ENCODE data around the gene PTPRM. TPM values are rescaled to one million over a fixed set of nuclear protein-coding genes. Genes with fewer than 3 reads are reported as not detected.
A peak's percentile ranks its signal among the peaks of the same experiment; 100 is the strongest.

The PTPRM gene
- total RNA-seq, 1 donor from 2014 or later: 13.9 TPM

DNA sequence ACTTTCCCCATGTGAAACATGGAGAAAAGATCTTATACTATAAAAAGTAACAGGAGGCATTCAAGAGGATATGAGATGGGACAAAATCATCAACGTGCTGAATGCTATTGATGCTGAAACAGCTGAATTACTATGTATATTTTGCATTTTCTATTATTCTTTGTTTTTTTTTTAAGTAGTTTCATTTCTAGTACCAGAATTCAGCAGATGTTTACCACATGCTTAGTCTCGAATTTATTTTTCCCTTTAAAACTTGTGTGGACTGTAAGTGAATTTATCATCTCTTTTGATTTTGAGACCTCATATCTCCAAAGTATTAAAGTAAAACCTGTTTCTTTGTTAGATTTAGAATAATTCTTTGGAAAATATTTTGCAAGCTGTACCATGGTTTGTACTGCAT is 205.8 kb downstream of the PTPRM start:
- Mint-ChIP-seq H3K36me3 (no peaks in the 10 kb centered on the region), H3K4me1 (peaks cover 13% of the 10 kb centered on the region), H3K4me3 (no peak overlapping the region), H3K9me3 (no peaks in the 10 kb centered on the region), H3K27ac (no peak overlapping the region), H3K27me3 (ENCODE audit: insufficient read depth, low read depth) (no peaks in the 10 kb centered on the region)
- no peaks in the 10 kb centered on the region for H3K79me2 ChIP-seq (ENCODE audit: low read depth)
- no peak for TF ChIP-seq EZH2phosphoT487 (IDR thresholded peaks at IDR 0.05)
- no peak for TF ChIP-seq EZH2 (IDR thresholded peaks at IDR 0.05)
- TF ChIP-seq, protein P1, sequence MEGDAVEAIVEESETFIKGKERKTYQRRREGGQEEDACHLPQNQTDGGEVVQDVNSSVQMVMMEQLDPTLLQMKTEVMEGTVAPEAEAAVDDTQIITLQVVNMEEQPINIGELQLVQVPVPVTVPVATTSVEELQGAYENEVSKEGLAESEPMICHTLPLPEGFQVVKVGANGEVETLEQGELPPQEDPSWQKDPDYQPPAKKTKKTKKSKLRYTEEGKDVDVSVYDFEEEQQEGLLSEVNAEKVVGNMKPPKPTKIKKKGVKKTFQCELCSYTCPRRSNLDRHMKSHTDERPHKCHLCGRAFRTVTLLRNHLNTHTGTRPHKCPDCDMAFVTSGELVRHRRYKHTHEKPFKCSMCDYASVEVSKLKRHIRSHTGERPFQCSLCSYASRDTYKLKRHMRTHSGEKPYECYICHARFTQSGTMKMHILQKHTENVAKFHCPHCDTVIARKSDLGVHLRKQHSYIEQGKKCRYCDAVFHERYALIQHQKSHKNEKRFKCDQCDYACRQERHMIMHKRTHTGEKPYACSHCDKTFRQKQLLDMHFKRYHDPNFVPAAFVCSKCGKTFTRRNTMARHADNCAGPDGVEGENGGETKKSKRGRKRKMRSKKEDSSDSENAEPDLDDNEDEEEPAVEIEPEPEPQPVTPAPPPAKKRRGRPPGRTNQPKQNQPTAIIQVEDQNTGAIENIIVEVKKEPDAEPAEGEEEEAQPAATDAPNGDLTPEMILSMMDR (IDR thresholded peaks at IDR 0.05): no peak
- H3K9me3 ChIP-seq (ENCODE audit: low read depth): no peaks in the 10 kb centered on the region
- H3K36me3 ChIP-seq: no peaks in the 10 kb centered on the region
- no peaks in the 10 kb centered on the region for H3K27me3 ChIP-seq
- H3K4me2 ChIP-seq: no peak overlapping the region
- no peak for DNase-seq (ENCODE audit: low spot score)
- no peak overlapping the region for H2AFZ ChIP-seq (replicated peaks)
- H3K9ac ChIP-seq: no peak overlapping the region
- peaks cover 6% of the 10 kb centered on the region for H3F3A ChIP-seq (ENCODE audit: low read depth)
- no peak overlapping the region for H3K27ac ChIP-seq
- H4K20me1 ChIP-seq (ENCODE audit: low read depth): no peaks in the 10 kb centered on the region
- peaks cover 17% of the 10 kb centered on the region for H3K4me1 ChIP-seq
- H3K4me3 ChIP-seq: no peak overlapping the region

DNA sequence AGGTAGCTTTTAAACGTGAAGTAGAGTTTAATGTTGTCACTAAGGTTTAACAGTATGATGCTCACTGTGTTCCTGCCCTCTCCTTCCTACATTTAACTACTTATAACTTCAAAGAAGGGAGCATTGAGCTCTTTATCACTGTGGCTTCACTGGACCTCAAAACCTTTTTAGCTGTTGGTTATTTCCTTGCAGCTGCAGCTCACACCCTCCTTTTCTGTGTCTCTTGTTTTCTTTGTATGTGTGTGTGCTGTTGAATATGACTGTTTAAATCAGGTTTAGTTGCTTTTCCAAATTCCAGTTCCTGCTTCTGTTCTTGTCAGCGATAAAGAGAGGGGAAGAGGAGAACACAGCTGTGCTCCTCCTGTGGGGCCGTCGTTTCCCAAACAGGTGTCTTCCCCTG is 208.0 kb downstream of the PTPRM start:
- Mint-ChIP-seq H3K27me3 (ENCODE audit: insufficient read depth, low read depth) (no peaks in the 10 kb centered on the region), H3K4me3 (no peak overlapping the region), H3K9me3 (no peaks in the 10 kb centered on the region), H3K27ac (peak overlapping the region; percentile 19), H3K36me3 (no peaks in the 10 kb centered on the region), H3K4me1 (peaks cover 13% of the 10 kb centered on the region)
- Histone ChIP-seq H2AFZ (replicated peaks) (no peak overlapping the region), H3K27ac (no peak overlapping the region), H3K9ac (no peak overlapping the region), H3K9me3 (ENCODE audit: low read depth) (no peaks in the 10 kb centered on the region), H3K4me3 (no peak overlapping the region), H3F3A (ENCODE audit: low read depth) (peaks cover 6% of the 10 kb centered on the region), H4K20me1 (ENCODE audit: low read depth) (no peaks in the 10 kb centered on the region), H3K79me2 (ENCODE audit: low read depth) (no peaks in the 10 kb centered on the region), H3K36me3 (no peaks in the 10 kb centered on the region), H3K4me2 (no peak overlapping the region), H3K4me1 (peaks cover 17% of the 10 kb centered on the region), H3K27me3 (no peaks in the 10 kb centered on the region)
- no peak for DNase-seq (ENCODE audit: low spot score)
- TF ChIP-seq EZH2phosphoT487 (IDR thresholded peaks at IDR 0.05) (no peak), EZH2 (IDR thresholded peaks at IDR 0.05) (no peak)
- TF ChIP-seq, protein P1 (IDR thresholded peaks at IDR 0.05): no peak

DNA sequence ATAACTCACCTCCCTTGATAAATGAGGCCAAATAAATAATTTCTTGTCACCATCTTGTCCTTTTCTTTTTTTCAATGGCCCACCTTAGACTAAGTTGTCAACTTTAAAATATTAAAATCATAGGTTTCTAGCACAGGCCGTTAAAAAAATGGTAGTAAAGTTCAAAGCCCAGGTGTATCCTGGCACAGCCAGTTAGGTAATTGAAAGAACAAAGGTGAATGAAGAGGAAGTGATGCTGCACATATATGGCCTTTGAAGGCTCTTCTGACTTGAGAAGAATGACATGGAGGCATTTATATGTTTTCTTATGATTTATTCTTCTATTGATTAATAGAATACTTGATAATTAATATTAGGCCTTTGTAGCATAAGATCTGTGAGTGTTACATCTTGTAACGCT is 208.7 kb downstream of the PTPRM start:
- no peak for DNase-seq (ENCODE audit: low spot score)
- no peaks in the 10 kb centered on the region for H3K36me3 Mint-ChIP-seq
- Histone ChIP-seq H3F3A (ENCODE audit: low read depth) (peaks cover 6% of the 10 kb centered on the region), H3K36me3 (no peaks in the 10 kb centered on the region), H3K4me2 (no peak overlapping the region), H3K4me1 (peaks cover 17% of the 10 kb centered on the region), H3K79me2 (ENCODE audit: low read depth) (no peaks in the 10 kb centered on the region), H3K27ac (no peak overlapping the region), H4K20me1 (ENCODE audit: low read depth) (no peaks in the 10 kb centered on the region), H3K9me3 (ENCODE audit: low read depth) (no peaks in the 10 kb centered on the region), H3K4me3 (no peak overlapping the region), H2AFZ (replicated peaks) (no peak overlapping the region), H3K9ac (no peak overlapping the region), H3K27me3 (no peaks in the 10 kb centered on the region)
- no peak overlapping the region for H3K4me3 Mint-ChIP-seq
- peaks cover 3% of the 10 kb centered on the region for H3K27me3 Mint-ChIP-seq (ENCODE audit: insufficient read depth, low read depth)
- no peak for TF ChIP-seq EZH2phosphoT487 (IDR thresholded peaks at IDR 0.05)
- peaks cover 13% of the 10 kb centered on the region for H3K4me1 Mint-ChIP-seq
- H3K9me3 Mint-ChIP-seq: no peaks in the 10 kb centered on the region
- no peak overlapping the region for H3K27ac Mint-ChIP-seq

DNA sequence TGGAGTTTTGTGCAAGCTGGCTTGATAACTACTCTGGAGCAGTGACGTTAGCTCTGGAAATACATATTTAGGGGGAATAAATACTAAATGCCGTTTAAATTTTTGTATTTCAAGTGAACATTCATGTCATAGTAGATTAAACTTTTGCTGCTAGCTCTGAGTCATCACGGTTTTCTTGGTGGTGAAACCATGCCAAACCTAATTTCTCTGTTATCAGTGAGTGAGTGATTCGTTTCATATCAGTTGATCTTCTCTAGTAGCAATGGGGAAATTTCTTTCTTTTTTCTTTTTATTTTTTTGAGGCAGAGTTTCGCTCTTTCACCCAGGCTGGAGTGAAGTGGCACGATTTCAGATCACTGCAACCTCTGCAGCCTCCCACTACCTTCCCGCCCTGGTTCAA is 211.1 kb downstream of the PTPRM start:
- Histone ChIP-seq H3K4me2 (no peak overlapping the region), H3K4me1 (peaks cover 6% of the 10 kb centered on the region), H3K27me3 (no peaks in the 10 kb centered on the region), H3K9ac (no peak overlapping the region), H2AFZ (replicated peaks) (no peak overlapping the region), H3K9me3 (ENCODE audit: low read depth) (no peaks in the 10 kb centered on the region), H3F3A (ENCODE audit: low read depth) (no peaks in the 10 kb centered on the region), H3K79me2 (ENCODE audit: low read depth) (no peaks in the 10 kb centered on the region), H3K36me3 (no peaks in the 10 kb centered on the region), H4K20me1 (ENCODE audit: low read depth) (no peaks in the 10 kb centered on the region), H3K4me3 (no peak overlapping the region), H3K27ac (no peak overlapping the region)
- Mint-ChIP-seq H3K4me1 (peaks cover 13% of the 10 kb centered on the region), H3K36me3 (no peaks in the 10 kb centered on the region), H3K9me3 (peaks cover 4% of the 10 kb centered on the region), H3K4me3 (no peak overlapping the region), H3K27me3 (ENCODE audit: insufficient read depth, low read depth) (peaks cover 5% of the 10 kb centered on the region), H3K27ac (no peak overlapping the region)
- TF ChIP-seq, protein P1 (IDR thresholded peaks at IDR 0.05): no peak
- TF ChIP-seq EZH2 (IDR thresholded peaks at IDR 0.05) (no peak), EZH2phosphoT487 (IDR thresholded peaks at IDR 0.05) (no peak)
- no peak for DNase-seq (ENCODE audit: low spot score)

Measured in neural progenitor cell (in vitro differentiated cells).